NCI-H1048 (cell line): ENCODE measurements around the gene TMEM235.

Source experiments
- DNase-seq: peaks from one replicate; lab custom pipeline; 2025; lab: John Stamatoyannopoulos, UW

Gene TMEM235

DNA sequence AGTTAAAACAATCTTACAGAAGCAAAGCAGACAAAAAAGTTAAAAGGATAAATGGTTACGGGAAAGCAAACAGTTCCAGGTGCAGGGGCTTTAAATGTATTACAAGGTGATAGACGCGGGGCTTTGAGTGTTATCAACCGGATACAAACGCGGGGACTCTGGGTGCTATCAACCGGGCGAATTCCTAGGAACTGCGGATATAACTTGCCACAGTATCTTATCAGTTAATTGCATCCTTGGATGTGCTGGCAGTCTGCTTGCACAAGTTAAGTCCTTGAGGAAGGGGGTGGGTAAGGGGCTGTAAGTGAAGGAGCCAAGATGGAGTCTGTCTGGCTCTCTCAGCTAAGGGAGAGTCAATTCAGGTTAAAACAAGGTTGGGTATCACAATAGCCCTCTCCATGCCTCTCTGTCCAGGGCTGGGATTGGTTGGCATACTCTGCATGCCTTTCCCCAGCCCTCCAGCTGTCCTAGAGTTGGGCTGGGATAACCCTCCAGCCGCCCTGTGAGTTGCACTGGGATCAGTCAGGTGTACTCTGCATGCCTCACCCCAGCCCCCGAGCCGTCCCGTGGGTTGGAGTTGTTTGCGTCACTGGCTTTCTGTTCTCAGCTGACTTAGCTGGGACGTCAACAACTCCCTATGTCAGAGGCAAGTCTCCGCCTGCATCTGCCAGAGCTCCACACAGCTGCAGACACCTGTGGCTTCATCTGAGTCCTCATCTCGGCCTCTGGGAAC lies 40.9 kb downstream of the TMEM235 start:
- DNase-seq, result no peak

DNA sequence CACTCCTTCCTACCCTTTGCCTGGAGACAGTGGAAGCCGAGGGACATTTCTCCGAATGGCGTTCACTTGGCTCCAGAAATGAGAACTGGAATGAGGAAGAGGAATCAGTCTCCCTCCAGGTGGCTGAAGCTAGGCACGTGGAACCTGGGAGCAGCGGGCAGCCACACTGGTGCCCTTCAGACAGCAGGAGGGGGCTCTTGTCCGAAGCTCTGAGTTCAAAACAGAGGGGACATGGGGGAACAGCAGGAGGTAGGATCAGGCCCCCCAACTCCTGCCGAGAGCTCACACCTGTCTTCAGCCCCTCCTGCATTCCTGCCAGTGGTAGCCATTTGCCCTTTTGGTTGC lies 41.5 kb downstream of the TMEM235 start:
- no peak for DNase-seq

DNA sequence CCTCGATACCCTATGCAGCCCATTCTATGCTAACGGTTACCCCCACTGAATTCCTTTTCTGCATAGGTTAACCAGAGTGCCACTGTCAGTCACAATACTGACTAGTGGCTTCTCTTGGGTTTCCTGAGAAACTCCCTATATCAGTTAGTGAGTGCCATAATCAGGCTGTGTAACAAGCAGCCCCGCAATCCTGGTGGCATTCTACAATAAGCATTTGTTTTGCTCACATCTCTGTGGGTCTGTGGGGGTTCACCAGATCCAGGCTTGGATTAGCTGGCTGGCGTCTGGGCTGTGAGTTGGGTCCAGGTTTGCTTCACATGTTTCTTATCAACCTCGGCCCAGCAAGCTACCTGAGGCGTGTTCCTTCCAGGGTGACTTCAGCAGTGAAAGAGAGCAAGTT lies 42.4 kb downstream of the TMEM235 start:
- no peak for DNase-seq

DNA sequence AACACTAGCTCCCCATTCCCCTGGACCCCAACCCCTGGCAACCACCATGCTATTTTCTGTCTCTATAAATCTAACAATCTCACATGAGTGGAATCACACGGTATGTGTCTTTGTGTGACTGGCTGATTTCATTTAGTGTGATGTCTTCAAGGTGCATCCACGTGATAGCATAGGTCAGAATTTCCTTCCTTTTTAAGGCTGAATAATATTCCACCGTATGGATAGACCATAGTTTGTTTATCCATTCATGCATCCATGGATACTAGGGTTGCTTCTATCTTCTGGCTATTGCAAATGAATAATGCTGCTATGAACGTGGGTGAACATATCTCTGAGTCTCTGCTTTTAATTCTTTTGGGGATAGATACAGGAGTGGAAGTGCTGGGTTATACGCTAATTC lies 43.9 kb downstream of the TMEM235 start:
- no peak for DNase-seq

DNA sequence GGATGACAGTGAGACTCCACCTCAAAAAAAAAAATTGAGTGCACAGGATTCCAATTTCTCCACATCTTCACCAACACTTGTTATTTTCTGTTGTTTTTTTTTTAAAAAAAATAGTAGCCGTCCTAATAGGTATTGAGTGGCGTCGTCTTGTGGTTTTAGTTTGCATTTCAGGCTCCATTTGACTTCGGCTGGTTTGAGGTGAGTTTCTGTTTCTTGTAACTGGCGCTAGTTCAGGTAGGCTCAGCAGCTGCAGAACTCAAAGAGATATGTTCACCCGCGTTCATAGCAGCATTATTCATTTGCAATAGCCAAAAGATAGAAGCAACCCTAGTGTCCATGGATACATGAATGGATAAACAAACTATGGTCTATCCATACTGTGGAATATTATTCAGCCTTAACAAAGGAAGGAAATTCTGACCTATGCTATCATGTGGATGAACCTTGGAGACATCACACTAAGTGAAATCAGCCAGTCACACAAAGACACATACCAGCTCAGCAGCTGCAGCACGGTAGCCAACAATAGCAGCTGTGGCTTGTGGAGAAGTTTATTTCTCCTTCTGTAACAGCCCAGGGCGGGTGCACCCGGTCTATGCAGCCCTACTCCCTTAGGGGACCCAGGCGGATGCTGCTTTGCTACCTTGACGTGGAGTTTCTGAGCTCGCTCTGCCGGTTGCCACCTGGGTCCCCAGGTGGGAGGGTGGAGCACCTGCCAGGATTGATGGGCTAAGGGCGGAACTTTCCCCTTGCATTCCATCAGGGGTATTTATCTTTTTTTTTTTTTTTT lies 44.9 kb downstream of the TMEM235 start:
- no peak for DNase-seq

DNA sequence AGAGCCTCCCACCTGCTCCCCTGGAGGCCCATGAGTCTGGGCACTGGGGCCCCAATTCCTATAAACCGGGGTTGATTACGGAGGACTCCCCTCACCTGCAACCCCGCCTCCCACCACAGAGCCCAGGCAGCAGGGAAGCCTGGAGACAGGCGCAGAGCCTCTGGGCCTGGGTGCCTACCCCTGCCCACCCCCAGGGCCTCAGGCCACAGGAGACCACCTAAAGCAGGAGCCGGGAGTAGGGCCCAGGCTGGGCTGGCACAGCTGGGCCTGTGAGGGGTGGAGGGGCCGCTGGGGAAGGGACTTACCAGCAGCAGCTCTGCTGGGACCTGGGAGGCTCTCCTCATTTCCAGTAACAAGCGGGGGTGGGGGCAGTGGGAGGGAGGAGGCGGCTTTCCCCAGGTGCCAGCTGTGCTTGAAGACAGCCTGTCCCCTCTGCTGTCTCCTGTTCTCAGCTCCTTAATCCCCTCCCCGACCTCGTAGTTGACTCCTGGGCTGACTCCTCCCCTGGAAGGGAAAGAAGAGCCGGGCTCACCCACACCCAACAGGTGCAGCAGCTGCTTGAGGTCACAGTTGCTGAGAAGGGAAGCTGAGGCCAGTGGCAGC lies 46.8 kb downstream of the TMEM235 start:
- no peak for DNase-seq

DNA sequence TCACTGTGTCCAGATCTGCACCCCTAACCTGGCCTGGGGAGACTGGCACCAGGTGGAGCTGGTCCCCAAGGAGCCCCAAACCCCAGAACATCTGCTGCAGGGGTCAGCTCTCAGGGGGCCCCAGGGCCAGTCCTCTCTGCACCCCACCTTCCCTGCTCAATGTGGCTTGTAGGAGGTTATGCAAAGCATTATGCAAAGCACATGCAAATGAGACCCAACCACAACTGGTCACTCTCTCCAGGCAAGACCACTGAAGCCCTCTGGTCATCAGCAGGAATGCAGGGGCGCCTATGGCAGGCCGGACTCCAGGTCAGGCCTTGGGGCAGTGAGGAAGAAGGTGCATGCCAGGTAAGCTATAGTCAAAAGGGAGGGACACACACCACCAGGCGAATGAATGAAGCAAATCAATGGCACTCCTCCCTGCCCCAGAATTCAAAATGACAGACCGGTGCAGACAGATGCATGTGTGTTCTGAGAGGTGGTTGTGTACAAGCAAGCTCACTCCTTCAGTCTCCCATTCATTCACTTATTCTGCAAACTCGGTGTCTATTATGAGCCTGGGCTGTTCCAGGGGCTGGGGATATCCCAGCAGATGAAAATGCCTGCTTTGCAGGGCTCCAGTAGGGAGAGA lies 48.0 kb downstream of the TMEM235 start:
- no peak for DNase-seq

DNA sequence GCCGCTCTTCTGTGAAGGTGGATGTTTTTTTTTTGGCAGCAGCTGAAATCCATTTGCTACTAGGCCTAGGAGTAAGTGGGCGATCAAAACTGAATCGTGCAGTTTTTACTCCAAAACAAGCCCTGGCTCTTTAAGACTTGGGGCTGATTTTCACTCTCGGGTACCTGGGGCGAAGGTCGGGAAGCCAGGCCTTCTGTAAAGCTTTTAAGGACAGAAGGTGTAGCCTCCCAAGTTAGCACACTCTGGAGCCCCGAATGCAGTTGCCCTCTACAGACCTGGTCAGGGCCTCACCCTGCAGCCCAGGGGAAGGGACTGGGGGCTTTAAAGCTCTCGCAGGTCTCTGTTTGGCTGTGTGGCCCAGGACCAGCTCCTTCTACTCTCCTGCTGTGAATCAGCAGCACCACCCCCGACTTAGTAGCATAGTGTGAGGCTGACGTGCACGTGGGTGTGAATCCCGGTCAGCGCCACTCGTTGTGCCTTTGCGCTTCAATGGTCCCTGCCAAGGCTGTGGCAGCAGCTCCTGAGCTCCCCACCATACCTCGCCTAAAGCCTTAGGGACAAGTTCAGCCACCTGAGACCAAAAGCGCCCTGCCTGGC lies 49.9 kb downstream of the TMEM235 start:
- no peak for DNase-seq

DNA sequence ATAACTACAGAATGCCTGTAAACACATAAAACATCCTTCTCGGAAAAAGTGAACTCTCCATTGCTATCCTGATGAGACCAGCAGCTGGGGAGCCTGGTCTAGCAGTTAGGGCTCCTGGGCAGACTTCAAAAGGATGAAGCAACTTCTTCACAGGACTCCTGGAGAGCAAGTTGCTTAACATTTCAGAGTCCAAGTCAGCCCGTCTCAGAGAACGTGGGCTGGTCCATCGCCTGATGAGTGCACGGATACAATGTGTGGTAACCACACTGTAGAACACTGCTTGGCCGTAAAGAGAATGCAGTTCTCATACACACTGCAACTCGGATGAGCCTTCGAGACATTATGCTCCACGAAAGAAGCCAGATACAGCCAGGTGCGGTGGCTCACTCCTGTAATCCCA lies 52.7 kb downstream of the TMEM235 start:
- DNase-seq, result no peak

DNA sequence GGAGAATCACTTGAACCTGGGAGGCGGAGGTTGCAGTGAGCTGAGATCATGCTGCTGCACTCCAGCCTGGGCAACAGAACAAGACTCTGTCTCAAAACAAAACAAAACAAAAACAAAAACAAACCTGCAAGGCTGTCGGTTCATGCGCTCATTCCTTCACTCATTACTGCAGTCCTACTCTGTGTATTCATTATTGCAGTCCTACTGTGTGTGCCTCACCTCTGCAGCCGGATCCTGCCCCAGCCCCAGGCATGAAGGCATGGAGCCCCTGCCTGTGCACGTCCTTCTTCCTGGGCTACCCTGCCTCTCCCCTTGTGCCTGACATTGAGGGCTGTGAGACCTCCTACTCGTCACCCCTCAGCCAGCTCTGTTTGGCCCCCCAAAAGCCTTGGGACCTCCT lies 57.6 kb downstream of the TMEM235 start:
- DNase-seq, result no peak

DNA sequence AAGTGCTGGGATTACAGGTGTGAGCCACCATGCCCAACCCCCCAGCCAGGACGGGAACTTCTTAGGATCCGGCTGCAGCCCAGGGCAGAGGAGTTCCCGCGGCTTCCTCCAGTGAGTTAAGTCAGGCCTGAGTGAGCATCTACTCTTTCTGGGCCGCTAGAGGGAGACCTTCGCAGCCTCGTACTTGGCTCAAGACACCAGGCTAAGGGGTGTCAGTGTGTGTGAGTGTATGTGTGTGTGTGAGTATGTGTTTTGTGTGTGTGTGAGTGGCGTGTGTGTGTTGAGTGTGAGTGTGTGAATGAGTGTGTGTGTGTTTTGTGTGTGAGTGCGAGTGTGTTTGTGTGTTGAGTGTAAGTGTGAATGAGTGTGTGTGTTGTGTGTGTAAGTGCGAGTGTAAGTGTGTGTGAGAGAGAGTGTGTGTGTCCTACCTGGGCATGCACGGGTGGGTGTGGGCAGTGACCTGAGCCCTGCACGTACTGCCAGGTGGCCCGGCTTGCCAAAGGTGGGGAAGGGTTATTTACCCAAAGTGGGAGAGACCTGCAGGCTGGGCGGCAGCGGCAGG lies 58.5 kb downstream of the TMEM235 start:
- DNase-seq, result peak; percentile 19
